HG03571 (cell line): ENCODE measurements around the gene MASTL.

ENCODE experiments used
- ATAC-seq: cut with Tn5 transposase; IDR thresholded peaks from one replicate; pipeline ENCODE4 v1.9.1; 2021; ENCODE audit not compliant: unreplicated experiment

The MASTL gene

DNA sequence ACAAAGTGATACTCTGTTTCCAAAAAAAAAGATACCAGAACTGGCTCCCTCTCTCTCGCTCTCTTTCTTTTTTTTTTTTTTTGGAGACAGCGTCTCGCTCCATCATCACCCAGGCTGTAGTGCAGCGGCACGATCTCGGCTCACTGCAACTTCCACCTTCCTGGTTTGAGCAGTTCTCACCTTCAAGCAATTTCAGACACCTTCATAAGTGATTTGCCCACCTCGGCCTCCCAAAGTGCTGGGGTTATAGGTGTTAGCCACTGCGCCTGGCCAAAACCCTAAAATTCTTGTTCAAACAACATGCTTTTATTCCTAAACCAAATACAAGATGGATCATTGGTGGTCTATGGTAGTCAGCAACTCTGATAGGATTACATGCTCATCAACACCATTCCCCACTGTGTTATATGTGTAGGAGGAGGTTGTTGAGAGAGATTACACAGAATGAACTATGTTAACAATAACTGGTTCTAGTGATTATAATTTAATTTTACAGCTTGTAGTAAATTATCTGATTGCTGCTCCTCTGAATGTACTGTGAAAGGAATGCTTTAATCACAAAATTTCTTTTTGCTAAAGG, 69.9 kb downstream of the MASTL start:
- no peak for ATAC-seq

DNA sequence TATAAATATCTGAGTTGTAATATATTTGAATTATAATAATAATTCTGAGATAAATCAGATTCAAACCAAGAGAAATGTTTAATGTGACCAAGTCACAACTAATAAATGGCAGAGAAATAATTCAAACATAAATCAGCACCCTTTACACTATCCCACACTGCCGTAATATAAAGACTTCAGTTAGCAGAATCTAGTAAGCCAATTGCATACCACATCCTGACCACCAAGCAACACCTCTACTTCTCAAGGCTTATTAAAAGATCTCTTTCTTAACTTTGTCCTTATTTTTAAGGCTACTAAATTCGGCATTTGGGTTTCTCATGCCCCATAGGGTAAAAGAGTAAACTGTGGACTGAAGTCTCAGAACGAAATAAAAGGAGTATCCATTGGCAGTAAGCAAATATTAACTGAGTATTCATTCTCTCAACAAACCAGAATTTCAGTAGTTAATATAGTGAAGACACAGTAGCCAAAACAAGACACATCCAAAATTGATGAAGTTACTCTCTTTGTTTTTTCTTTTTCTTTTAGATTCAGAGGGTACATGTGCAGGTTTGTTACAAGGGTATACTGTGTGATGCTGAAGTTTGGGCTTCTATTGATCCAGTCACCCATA, 70.6 kb downstream of the MASTL start:
- no peak for ATAC-seq

DNA sequence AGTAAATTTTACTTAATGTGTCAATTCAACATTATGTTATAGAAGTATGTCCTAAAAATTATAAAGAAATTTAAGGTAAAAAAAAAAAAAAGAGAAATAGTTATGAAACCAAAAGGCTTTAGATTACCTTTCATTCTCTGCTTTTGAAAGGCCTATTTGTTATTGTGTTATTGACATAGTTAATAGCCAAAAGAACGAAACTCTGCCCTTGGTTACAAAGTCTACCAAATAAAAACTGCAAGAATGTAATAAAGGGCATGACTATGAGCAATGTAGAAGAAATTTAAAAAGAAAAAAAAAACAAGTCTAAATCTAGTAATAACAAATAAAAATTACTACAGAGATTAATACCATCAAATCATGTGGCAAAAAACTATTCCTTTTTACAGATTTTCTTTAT, 74.9 kb downstream of the MASTL start:
- no peak for ATAC-seq

DNA sequence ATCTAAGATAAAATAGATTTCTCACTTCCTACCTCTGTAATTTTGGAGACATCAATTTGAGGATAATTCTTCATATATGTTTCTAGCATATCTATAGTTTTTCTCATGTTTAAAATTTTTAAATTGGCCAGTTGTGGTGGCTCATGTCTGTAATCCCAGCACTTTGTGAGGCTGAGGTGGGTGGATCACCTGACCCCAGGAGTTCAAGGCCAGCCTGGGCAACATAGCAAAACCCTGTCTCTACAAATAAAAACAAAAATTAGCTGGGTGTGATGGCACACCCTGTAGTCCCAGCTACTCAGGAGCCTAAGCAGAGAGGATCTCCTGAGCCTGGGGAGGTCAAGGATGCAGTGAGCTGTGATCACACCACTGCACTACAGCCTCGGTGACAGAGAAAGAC, 80.6 kb downstream of the MASTL start:
- no peak for ATAC-seq
